HG02678 (cell line): ENCODE measurements around the gene DNAJA1.
"Not testable (repeated sequence)": the region's sequence is repeated elsewhere in the genome, so short reads cannot be mapped to it uniquely, and the experiment has no call there.

ENCODE experiments used
- ATAC-seq: cut with Tn5 transposase; IDR thresholded peaks from one replicate; pipeline ENCODE4 v1.9.1; 2021; ENCODE audit warnings: mild to moderate bottlenecking, moderate library complexity; ENCODE audit not compliant: unreplicated experiment

Gene DNAJA1

GRCh38 chr9:33080534-33080933 is 55.5 kb downstream of the DNAJA1 start:
- no peak for ATAC-seq

- ATAC-seq: peak; percentile 37
Measured at GRCh38 chr9:33081128-33081851, 56.2 kb downstream of the DNAJA1 start.

DNA sequence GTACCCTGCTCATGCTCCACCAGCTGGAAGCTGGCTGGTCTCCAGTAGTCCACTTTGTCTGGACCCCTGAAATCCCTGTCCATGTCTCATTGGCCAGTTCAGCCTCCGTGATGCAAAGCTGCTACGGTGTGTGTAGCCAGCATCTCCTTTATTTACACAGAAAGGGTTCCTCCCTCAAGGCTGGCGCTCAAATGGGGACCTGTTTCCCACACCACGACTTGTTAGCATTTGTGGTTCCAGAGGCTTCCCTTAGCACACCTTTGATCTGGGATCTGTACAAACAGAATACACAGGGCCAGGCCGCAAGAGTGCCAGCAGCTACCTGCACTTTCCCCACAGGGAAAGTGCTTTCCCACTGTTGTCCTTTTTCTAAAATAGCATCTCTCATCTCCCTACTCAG is 57.1 kb downstream of the DNAJA1 start:
- no peak for ATAC-seq

GRCh38 chr9:33082538-33083326 is 57.7 kb downstream of the DNAJA1 start:
- ATAC-seq: no peak

GRCh38 chr9:33085672-33086071 is 60.6 kb downstream of the DNAJA1 start:
- not testable (repeated sequence) for ATAC-seq
